Measurements from ENCODE around the gene KCNAB1.
"Not testable (repeated sequence)": the region's sequence is repeated elsewhere in the genome, so short reads cannot be mapped to it uniquely, and the experiment has no call there.

Gene KCNAB1

GRCh38 chr3:156176629-156177210 lies 56.3 kb downstream of the KCNAB1 start:
- no peak for DNase-seq

GRCh38 chr3:156180077-156180476 lies 59.7 kb downstream of the KCNAB1 start:
- no peak for DNase-seq

GRCh38 chr3:156181509-156181908 lies 61.1 kb downstream of the KCNAB1 start:
- DNase-seq = no peak

GRCh38 chr3:156183396-156183795 lies 63.0 kb downstream of the KCNAB1 start:
- no peak for DNase-seq

DNA sequence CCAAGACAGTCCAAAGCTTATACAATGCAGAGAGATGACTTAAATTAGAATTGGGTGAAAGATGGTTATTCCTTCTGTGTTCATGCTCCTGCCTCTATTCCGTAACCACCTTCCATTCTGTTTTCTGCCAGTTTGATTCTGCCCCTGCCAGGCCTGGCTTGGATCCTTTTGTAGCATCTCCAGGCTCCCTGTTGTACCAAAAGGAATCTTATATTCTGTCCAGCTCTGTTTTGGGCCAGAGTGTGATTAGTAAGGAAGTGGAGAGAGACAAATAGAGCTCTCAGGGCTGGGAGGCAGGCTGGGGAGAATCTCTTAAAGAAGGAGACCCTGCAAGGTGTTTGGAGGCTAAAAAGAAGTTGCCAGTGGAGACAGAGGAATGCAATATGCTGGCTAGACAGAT lies 63.8 kb downstream of the KCNAB1 start:
- no peak for DNase-seq

DNA sequence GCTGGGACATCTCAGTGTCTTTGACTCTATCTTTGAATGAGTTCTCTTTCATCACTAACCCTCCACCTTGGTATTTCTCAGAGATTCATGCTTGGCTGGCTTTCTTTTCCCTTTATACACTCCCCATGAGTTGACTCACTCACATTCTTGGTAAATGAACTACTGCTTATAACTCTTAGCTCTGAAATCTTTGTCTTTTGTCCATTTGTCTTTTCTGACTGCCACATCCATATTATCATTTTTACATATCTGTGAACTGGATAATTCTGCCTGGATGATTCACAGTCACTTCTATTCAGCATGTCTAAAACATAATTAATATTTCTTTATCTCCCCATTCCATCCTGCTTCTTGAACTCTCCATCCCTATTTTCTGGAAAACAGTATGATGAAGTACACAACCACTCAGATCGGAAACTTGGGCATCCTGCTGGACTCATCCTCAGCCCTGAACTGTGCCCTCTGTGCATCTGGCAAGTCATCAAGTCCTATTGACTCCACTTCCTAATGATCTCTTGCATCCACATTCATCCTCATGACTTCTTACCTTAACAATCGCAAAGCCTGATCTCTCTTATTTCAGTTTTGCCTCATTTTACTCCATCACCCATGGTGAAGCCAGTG lies 66.9 kb downstream of the KCNAB1 start:
- no peak for DNase-seq

GRCh38 chr3:156188757-156189156 lies 68.4 kb downstream of the KCNAB1 start:
- no peak for DNase-seq

DNA sequence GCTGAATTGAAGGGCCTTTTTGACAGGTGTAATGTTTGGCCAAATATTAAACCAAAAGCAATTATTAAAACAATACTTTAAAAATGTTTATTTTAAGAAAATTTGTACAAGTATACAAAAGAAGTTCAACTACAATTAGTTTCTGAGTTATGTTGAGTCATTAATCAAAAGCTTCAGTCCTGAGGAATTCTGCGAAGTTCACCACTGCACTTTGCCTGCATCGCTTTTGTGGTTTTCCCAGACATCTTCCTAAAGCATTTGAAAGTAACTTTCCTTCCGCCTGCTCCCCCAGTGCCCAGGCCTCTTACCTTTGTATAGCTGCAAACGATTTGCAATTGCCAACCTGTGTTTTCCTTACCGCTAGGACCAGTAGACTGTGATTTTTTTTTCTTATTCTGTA lies 69.5 kb downstream of the KCNAB1 start:
- no peak for DNase-seq

- DNase-seq = not testable (repeated sequence)
These were observed 74.6 kb downstream of the KCNAB1 start for GRCh38 chr3:156194945-156195344.

DNA sequence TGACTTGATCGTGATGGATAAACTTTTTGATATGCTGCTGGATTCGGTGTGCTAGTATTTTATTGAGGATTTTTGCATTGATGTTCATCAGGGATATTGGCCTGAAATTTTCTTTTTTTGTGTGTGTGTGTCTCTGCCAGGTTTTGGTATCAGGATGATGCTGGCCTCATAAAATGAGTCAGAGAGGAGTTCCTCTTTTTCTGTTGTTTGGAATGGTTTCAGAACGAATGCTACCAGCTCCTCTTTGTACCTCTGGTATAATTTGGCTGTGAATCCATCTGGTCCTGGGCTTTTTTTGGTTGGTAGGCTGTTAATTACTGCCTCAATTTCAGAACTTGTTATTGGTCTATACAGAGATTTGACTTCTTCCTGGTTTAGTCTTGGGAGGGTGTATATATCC lies 76.8 kb downstream of the KCNAB1 start:
- not testable (repeated sequence) for DNase-seq

- no peak for DNase-seq
These were observed 81.3 kb downstream of the KCNAB1 start for GRCh38 chr3:156201411-156202405.

- no peak for DNase-seq
These were observed 85.8 kb downstream of the KCNAB1 start for GRCh38 chr3:156206157-156206556.

GRCh38 chr3:156207802-156208685 lies 87.7 kb downstream of the KCNAB1 start:
- no peak for DNase-seq

GRCh38 chr3:156209631-156210335 lies 89.4 kb downstream of the KCNAB1 start:
- DNase-seq = no peak

GRCh38 chr3:156211583-156211982 lies 91.2 kb downstream of the KCNAB1 start:
- DNase-seq = no peak

DNA sequence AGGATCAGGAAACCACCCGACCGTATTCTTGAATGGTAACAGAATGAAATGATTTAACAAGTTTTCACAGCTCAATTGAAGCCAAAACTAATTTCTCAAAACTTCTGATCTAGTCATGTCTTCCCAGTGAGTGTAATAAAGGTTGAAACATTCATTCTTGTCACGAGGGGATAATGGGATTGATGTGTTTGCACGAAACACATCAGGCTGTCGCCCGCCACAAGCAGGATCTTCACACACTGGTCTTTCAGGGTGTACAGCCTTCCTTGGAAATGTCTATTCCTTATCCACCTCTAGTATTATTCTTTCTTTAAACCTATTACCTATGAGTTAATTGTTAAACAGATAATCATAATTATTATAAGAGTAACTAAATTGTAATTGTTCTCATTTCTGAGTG lies 94.3 kb downstream of the KCNAB1 start:
- no peak for DNase-seq

GRCh38 chr3:156215751-156216150 lies 95.4 kb downstream of the KCNAB1 start:
- no peak for DNase-seq

- no peak for DNase-seq
These were observed 95.8 kb downstream of the KCNAB1 start for GRCh38 chr3:156216216-156216615.

GRCh38 chr3:156216852-156217251 lies 96.5 kb downstream of the KCNAB1 start:
- no peak for DNase-seq

- no peak for DNase-seq
These were observed 97.4 kb downstream of the KCNAB1 start for GRCh38 chr3:156217674-156218352.

- DNase-seq = no peak
These were observed 98.0 kb downstream of the KCNAB1 start for GRCh38 chr3:156218353-156218744.

Measured in hippocampal formation (tissue), 2 donors.